ENCODE measurements around the gene HIVEP3.

The HIVEP3 gene

GRCh38 chr1:41758904-41759548 lies 159.7 kb downstream of the HIVEP3 start:
- H2AFZ ChIP-seq, result no peak overlapping the region
- no peak overlapping the region for H3K4me2 ChIP-seq (ENCODE audit: low read length)
- H3K9me3 ChIP-seq (ENCODE audit: control insufficient read depth, low read length), result no peaks in the 10 kb centered on the region
- no peak overlapping the region for H3K27ac ChIP-seq
- H3K79me2 ChIP-seq, result no peaks in the 10 kb centered on the region
- H3K9ac ChIP-seq, result no peak overlapping the region
- TF ChIP-seq CTCF (IDR thresholded peaks at IDR 0.05), result no peak
- no peaks in the 10 kb centered on the region for H3K4me1 ChIP-seq
- no peaks in the 10 kb centered on the region for H3K27me3 ChIP-seq (ENCODE audit: control insufficient read depth, insufficient read depth, low read length)
- no peak overlapping the region for H3K4me3 ChIP-seq (ENCODE audit: low read depth, low read length)
- no peaks in the 10 kb centered on the region for H3K36me3 ChIP-seq (ENCODE audit: control insufficient read depth, insufficient read depth, low read length)

GRCh38 chr1:41758500-41758899 lies 160.2 kb downstream of the HIVEP3 start:
- H3K4me2 ChIP-seq (ENCODE audit: low read length), result no peak overlapping the region
- H3K9me3 ChIP-seq (ENCODE audit: control insufficient read depth, low read length), result no peaks in the 10 kb centered on the region
- no peaks in the 10 kb centered on the region for H3K27me3 ChIP-seq (ENCODE audit: control insufficient read depth, insufficient read depth, low read length)
- no peak for TF ChIP-seq CTCF (IDR thresholded peaks at IDR 0.05)
- no peak overlapping the region for H2AFZ ChIP-seq
- H3K36me3 ChIP-seq (ENCODE audit: control insufficient read depth, insufficient read depth, low read length), result no peaks in the 10 kb centered on the region
- no peak overlapping the region for H3K27ac ChIP-seq
- H3K79me2 ChIP-seq, result no peaks in the 10 kb centered on the region
- H3K4me1 ChIP-seq, result no peaks in the 10 kb centered on the region
- H3K9ac ChIP-seq, result no peak overlapping the region
- no peak overlapping the region for H3K4me3 ChIP-seq (ENCODE audit: low read depth, low read length)

GRCh38 chr1:41754540-41754939 lies 164.2 kb downstream of the HIVEP3 start:
- Histone ChIP-seq H3K4me3 (ENCODE audit: low read depth, low read length) (no peak overlapping the region), H3K36me3 (ENCODE audit: control insufficient read depth, insufficient read depth, low read length) (no peaks in the 10 kb centered on the region), H3K27me3 (ENCODE audit: control insufficient read depth, insufficient read depth, low read length) (no peaks in the 10 kb centered on the region), H3K9me3 (ENCODE audit: control insufficient read depth, low read length) (no peaks in the 10 kb centered on the region), H3K79me2 (no peaks in the 10 kb centered on the region), H3K27ac (no peak overlapping the region), H3K4me2 (ENCODE audit: low read length) (no peak overlapping the region), H3K4me1 (no peaks in the 10 kb centered on the region), H3K9ac (no peak overlapping the region), H2AFZ (no peak overlapping the region)
- TF ChIP-seq CTCF (IDR thresholded peaks at IDR 0.05), result no peak

GRCh38 chr1:41752514-41753170 lies 166.1 kb downstream of the HIVEP3 start:
- H3K27ac ChIP-seq, result no peak overlapping the region
- H3K9me3 ChIP-seq (ENCODE audit: control insufficient read depth, low read length), result no peaks in the 10 kb centered on the region
- no peaks in the 10 kb centered on the region for H3K79me2 ChIP-seq
- no peak for TF ChIP-seq CTCF (IDR thresholded peaks at IDR 0.05)
- H3K4me3 ChIP-seq (ENCODE audit: low read depth, low read length), result no peak overlapping the region
- H3K4me1 ChIP-seq, result no peaks in the 10 kb centered on the region
- H3K36me3 ChIP-seq (ENCODE audit: control insufficient read depth, insufficient read depth, low read length), result no peaks in the 10 kb centered on the region
- no peak overlapping the region for H3K9ac ChIP-seq
- H2AFZ ChIP-seq, result no peak overlapping the region
- H3K4me2 ChIP-seq (ENCODE audit: low read length), result no peak overlapping the region
- H3K27me3 ChIP-seq (ENCODE audit: control insufficient read depth, insufficient read depth, low read length), result no peaks in the 10 kb centered on the region

Measured in parathyroid adenoma (tissue), 2 donors.